ENCODE measurements around the gene EFHB.

GRCh38 chr3:19961960-19962359 lies 27.9 kb upstream of the EFHB start:
- TF ChIP-seq, protein P1, sequence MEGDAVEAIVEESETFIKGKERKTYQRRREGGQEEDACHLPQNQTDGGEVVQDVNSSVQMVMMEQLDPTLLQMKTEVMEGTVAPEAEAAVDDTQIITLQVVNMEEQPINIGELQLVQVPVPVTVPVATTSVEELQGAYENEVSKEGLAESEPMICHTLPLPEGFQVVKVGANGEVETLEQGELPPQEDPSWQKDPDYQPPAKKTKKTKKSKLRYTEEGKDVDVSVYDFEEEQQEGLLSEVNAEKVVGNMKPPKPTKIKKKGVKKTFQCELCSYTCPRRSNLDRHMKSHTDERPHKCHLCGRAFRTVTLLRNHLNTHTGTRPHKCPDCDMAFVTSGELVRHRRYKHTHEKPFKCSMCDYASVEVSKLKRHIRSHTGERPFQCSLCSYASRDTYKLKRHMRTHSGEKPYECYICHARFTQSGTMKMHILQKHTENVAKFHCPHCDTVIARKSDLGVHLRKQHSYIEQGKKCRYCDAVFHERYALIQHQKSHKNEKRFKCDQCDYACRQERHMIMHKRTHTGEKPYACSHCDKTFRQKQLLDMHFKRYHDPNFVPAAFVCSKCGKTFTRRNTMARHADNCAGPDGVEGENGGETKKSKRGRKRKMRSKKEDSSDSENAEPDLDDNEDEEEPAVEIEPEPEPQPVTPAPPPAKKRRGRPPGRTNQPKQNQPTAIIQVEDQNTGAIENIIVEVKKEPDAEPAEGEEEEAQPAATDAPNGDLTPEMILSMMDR (IDR thresholded peaks at IDR 0.05 in 4 of 5, conservative IDR thresholded peaks at IDR 0.05 in 1 of 5) = no peak
- no peak for TF ChIP-seq POLR2A (IDR thresholded peaks at IDR 0.05)

All from gastrocnemius medialis (tissue), 4 donors.